ENCODE results near the gene SLC4A8.

The SLC4A8 gene

DNA sequence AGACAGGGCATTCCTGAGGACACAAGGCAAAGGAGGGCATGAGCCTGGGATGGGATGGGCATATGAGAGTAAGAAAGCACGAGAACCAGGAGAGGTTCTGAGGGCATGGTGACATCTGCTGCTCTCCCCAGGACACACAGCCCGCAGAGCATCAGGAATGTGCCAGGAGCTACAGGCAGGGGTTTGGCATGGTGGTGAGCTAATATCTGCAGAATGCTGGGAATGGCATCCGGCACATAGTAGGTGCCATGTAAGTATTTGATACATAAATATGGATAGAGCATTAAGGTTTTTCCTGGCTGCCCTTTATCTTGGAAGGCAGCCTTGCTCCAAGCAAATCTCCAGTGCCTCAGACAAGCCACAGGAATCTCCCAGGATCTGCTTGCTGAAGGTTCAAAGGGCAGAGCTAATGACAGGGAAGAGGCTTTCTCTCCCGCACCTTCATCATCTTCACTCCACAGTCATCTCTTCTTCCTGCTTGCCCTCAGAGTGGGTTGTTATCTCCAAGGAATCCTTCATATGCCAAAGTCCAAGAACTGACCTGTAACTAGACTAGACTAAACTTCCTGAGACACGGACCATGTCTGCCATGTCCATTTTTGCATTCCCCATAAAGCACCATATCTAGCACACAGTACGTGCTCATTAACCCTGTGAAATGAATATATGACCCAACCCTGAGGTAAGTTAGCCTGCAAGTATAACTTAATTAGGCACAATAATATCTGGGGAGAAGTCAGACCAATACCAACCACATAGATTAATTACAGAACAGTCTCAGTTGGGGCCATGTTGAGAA is 104.4 kb downstream of the SLC4A8 start:
- DNase-seq = no peak

GRCh38 chr12:51529651-51529970 is 105.0 kb downstream of the SLC4A8 start:
- DNase-seq = no peak

GRCh38 chr12:51530208-51530607 is 105.6 kb downstream of the SLC4A8 start:
- no peak for DNase-seq

- DNase-seq = no peak
These were observed 106.8 kb downstream of the SLC4A8 start for GRCh38 chr12:51531284-51531977.

DNA sequence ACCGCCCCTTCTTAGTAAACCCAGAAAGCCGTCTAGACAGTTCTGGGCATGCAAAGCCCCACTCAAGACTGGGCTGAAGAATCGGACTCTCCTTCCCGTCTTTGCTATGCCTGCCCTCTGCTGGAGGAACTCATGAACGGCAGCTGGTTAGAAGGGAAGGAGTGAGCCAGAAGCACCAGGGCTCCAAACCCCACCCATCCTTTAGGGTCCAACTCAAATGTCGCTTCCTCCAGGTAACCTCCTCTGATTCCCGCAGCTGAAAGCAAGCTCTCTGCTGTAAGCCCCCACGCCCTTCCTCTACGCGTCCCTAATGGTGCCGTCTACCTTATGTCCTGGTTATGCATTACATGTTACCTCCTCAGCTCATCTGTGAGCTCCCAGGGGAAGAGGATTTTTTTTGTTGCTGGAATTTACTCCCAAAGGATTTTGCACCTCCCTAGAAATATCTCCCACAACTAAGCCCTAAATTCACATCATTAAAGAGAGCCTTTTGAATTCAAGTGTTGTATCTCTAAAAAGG is 107.4 kb downstream of the SLC4A8 start:
- peak; percentile 71 for DNase-seq

DNA sequence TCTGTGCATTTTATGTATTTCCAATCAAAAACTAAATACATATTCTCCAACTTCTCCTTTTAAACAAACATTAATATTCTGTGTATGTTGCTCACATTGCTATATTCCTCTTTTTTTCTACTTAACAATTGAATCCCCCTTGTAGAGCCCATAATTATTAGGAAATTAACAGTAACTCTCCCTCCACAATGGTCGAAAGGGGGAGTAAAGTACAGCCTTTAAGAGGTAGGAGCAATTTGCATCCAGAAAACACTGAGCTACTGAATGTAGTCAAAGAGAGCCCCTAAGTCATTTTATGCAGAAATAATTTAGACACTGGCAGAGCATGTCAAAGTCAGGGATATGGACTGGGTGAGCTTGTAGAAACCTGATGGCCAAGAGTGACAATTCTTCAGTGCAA is 109.2 kb downstream of the SLC4A8 start:
- no peak for DNase-seq

- DNase-seq = no peak
These were observed 109.8 kb downstream of the SLC4A8 start for GRCh38 chr12:51534216-51535074.

DNA sequence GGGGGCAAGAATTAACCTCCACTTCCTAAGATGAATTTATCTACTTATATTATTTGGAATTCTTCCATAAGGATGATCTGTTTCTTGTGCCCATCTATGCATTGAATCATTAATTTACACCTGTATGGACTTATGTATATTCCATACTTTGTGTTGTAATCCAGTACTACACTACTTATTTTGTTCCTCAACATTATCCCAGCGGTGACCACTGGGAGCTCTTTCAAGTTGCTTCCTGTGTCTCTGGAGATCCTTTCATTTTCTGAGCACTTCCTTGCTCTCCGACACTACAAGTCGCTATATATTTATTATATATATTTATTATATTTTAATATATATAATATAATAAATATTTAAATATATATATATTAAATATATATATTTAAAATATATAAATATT is 111.5 kb downstream of the SLC4A8 start:
- no peak for DNase-seq

GRCh38 chr12:51538149-51538548 is 113.5 kb downstream of the SLC4A8 start:
- no peak for DNase-seq

- no peak for DNase-seq
These were observed 114.0 kb downstream of the SLC4A8 start for GRCh38 chr12:51538599-51538998.

DNA sequence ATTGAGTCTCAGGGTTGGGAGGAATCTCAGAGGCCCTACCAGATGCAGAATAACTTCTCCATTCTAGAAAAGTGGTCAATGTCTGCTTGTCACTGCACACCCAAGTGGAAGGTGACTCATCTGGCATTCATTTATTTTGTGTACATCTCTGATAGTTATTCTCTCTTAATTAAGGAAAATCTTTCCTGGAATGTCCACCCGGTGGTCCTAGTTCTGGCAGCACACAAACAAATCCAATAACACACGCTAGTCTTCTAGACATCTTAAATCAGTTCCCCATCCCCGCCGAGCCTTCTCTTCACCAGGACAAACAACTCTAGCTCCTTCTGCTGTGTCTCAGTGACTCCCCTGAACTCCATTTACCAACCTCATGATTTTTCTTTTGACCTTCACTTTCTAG is 116.4 kb downstream of the SLC4A8 start:
- DNase-seq = no peak

GRCh38 chr12:51546097-51546496 is 121.5 kb downstream of the SLC4A8 start:
- no peak for DNase-seq

GRCh38 chr12:51547606-51548005 is 123.0 kb downstream of the SLC4A8 start:
- DNase-seq = no peak

DNA sequence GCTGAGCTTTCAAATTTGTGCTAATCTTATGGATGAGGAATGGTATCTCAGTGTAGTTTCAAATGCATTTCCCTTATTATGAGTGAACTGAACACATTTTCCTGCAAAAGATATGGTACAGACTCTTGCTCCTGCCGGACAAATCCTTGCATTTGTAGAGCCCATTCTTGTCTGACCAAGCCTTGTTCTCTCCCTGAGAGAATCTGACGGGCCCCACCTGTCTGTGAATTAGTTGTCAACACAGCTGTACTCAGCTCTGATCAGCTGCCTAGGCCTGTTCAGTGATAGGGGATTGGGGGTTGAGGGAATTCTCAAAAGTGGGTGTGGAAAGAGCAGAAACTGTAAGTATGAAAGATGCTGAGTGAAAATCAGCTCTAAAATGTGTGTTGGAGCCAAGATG is 123.6 kb downstream of the SLC4A8 start:
- no peak for DNase-seq

- no peak for DNase-seq
These were observed 125.0 kb downstream of the SLC4A8 start for GRCh38 chr12:51549637-51550036.

Data from activated CD4-positive, CD25-positive, alpha-beta regulatory T cell treated with anti-CD3 and anti-CD28 coated beads, Interleukin-2, amount 50 U/mL, for 72 hours (primary cell).